ENCODE data around the gene LRG1.

DNA sequence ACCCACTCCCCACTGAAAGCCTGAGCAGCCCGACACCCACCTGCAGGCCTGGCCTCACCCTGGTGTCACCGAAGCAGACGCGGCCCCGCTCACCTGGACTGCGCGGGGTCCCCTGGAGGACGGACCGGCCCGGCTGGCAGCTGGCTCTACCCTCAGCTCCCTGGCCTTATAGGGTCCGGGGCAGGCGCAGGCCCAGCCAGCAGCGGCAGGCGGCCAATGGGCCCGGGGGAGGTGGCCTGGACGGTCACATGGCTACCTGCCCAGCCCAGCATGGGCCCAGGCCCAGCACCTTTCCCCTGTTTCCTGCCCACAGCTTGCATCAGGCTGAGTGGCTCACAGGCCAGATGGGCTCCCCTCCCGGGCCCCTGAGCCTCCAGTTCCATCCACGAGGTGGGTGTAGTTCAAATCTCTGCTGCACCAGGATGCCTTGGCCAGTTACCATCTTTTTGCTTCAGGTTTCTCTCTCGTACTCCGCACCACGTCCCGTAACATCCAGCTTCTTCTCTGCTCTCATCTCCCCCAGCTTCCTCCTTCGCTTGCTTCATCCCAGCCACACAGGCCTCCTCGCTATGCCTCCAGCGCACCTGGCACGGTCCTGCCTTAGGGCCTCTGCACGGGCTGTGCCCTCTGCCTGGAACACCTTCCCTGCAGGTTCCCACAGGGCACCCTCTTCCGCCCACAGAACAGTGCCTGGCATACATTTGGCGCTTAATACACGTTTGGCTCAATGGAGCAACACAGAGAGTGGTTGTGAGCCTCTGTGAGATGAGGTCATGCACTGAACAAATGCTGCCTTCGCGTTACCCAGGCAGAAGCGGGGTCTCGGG, 21.3 kb downstream of the LRG1 start, which contains the start of gene PLIN4:
- TF ChIP-seq POLR2A (IDR thresholded peaks at IDR 0.05; ENCODE audit: low read depth, low read length): no peak
- no peak for TF ChIP-seq SPI1 (IDR thresholded peaks at IDR 0.05; ENCODE audit: low read depth, low read length)
- no peak for TF ChIP-seq POLR2AphosphoS5 (IDR thresholded peaks at IDR 0.05; ENCODE audit: low read depth, low read length)
- no peak for TF ChIP-seq PAX5 (IDR thresholded peaks at IDR 0.05; ENCODE audit: insufficient read depth, low read length, severe bottlenecking)

All from GM12891 (cell line).